ENCODE data around the gene PALD1.

The PALD1 gene

GRCh38 chr10:70587045-70587658 lies 108.6 kb downstream of the PALD1 start:
- no peak for DNase-seq (ENCODE audit: low read depth in 2 of 3, low spot score in 1 of 3)

- DNase-seq (ENCODE audit: low read depth in 2 of 3, low spot score in 1 of 3) = no peak
Measured at GRCh38 chr10:70588255-70588654, 109.7 kb downstream of the PALD1 start.

- no peak for DNase-seq (ENCODE audit: low read depth in 2 of 3, low spot score in 1 of 3)
Measured at GRCh38 chr10:70588859-70589570, 110.4 kb downstream of the PALD1 start.

- no peak for DNase-seq (ENCODE audit: low read depth in 2 of 3, low spot score in 1 of 3)
Measured at GRCh38 chr10:70589762-70590654, 111.4 kb downstream of the PALD1 start.

- no peak for DNase-seq (ENCODE audit: low read depth in 2 of 3, low spot score in 1 of 3)
Measured at GRCh38 chr10:70590655-70591416, 112.3 kb downstream of the PALD1 start.

GRCh38 chr10:70592186-70592735 lies 113.7 kb downstream of the PALD1 start:
- no peak for DNase-seq (ENCODE audit: low read depth in 2 of 3, low spot score in 1 of 3)

GRCh38 chr10:70592746-70593512 lies 114.4 kb downstream of the PALD1 start:
- no peak for DNase-seq (ENCODE audit: low read depth in 2 of 3, low spot score in 1 of 3)

- no peak for DNase-seq (ENCODE audit: low read depth in 2 of 3, low spot score in 1 of 3)
Measured at GRCh38 chr10:70593513-70593890, 114.9 kb downstream of the PALD1 start.

- DNase-seq (ENCODE audit: low read depth in 2 of 3, low spot score in 1 of 3) = no peak
Measured at GRCh38 chr10:70594161-70594560, 115.6 kb downstream of the PALD1 start.

GRCh38 chr10:70595566-70596016 lies 117.0 kb downstream of the PALD1 start:
- DNase-seq (ENCODE audit: low read depth in 2 of 3, low spot score in 1 of 3) = no peak

GRCh38 chr10:70596110-70596798 lies 117.7 kb downstream of the PALD1 start:
- DNase-seq (ENCODE audit: low read depth in 2 of 3, low spot score in 1 of 3) = no peak

- no peak for DNase-seq (ENCODE audit: low read depth in 2 of 3, low spot score in 1 of 3)
Measured at GRCh38 chr10:70596860-70597809, 118.6 kb downstream of the PALD1 start.

GRCh38 chr10:70597856-70598815 lies 119.6 kb downstream of the PALD1 start:
- no peak for DNase-seq (ENCODE audit: low read depth in 2 of 3, low spot score in 1 of 3)

- DNase-seq (ENCODE audit: low read depth in 2 of 3, low spot score in 1 of 3) = no peak
Measured at GRCh38 chr10:70598857-70599295, 120.3 kb downstream of the PALD1 start.

GRCh38 chr10:70599319-70599718 lies 120.8 kb downstream of the PALD1 start:
- no peak for DNase-seq (ENCODE audit: low read depth in 2 of 3, low spot score in 1 of 3)

GRCh38 chr10:70599791-70600190 lies 121.2 kb downstream of the PALD1 start:
- no peak for DNase-seq (ENCODE audit: low read depth in 2 of 3, low spot score in 1 of 3)

All from stimulated activated CD4-positive, alpha-beta T cell treated with anti-CD3 and anti-CD28 coated beads, Interleukin-12 subunit alpha, Interleukin-12 subunit beta, amount 100 ng/mL, for 48 hours (primary cell).